A375 (cell line): ENCODE results near the gene MEG3. TPM values are rescaled to one million over a fixed set of nuclear protein-coding genes. Genes with fewer than 3 reads are reported as not detected.

Experiments used
- small RNA-seq: library from RNA; depleted of rRNA; stranded (forward); fragments of <200 nt; gene quantifications from one replicate; pipeline ENCODE3, GENCODE V24; 2014
- total RNA-seq: library from RNA; depleted of rRNA; stranded (reverse); fragments of >200 nt; shearing (Covaris generic); gene quantifications from 2 replicates; pipeline ENCODE4 v1.2.3, GENCODE V29; 2014; rRNA removed

Gene MEG3
- not detected in 2 replicates for total RNA-seq

GRCh38 chr14:100825713-100826331 lies at the start of gene MEG3:
MEG3 (plus strand) TSS chr14:100826118.

GRCh38 chr14:100903672-100904185 lies 77.8 kb downstream of the MEG3 start, which contains the start of gene RTL1:
RTL1 (minus strand) TSS chr14:100903722; CDS start chr14:100884788, 18,934 bp downstream.

Small RNA genes lying within 50 kb of the gene (small RNA-seq; reads per million reads assigned to genes)
- gene AL117190.3 = not detected
- not detected for gene MIR127
- gene MIR136 = not detected
- not detected for gene MIR2392
- not detected for gene MIR337
- not detected for gene MIR431
- gene MIR432 = not detected
- gene MIR433 = not detected
- gene MIR493 = not detected
- not detected for gene RF01928
- gene RF02145 = not detected
- not detected for gene SNORD112

Other genes starting within 250 kb of the MEG3 start
- gene BEGAIN, start 238.7 kb upstream of the MEG3 start, total RNA-seq = 1.2 and 3.1 TPM in 2 replicates
- gene DLK1, start 99.2 kb upstream of the MEG3 start, total RNA-seq = not detected in 2 replicates
- gene RTL1, start 77.6 kb downstream of the MEG3 start, total RNA-seq = 0.04 and 0.05 TPM in 2 replicates